ENCODE data around the gene HEBP1. TPM values are rescaled to one million over a fixed set of nuclear protein-coding genes. Genes with fewer than 3 reads are reported as not detected.

The HEBP1 gene
- total RNA-seq, 1 experiment from 2014 or later: 22.2 TPM

DNA sequence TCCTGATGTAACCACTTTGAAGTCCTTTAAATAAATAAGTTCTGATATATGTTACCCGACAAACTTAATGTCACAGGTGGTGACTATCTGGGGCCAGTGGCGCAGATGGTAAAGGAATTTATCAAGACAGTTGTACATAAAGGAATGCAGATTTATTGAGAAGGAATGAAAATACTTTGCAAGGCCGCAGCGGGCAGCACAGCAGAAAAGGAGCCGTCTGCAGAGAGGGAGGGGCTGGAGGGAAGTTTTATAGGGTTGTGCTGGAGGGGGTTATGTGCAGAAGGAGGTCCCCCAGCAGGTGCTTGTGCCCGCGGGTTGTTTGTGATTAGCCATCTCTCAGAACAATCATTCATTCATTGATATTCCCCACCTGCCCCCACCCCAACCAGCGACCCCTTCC, 65.5 kb downstream of the HEBP1 start:
- peak overlapping the region in 1 of 3 experiments; percentile 15; a peak in 2 of 7 replicates for H3K27ac Mint-ChIP-seq
- Histone ChIP-seq H4K20me1 (ENCODE audit: control insufficient read depth, insufficient read depth, insufficient read length) (no peaks in the 10 kb centered on the region), H2AK5ac (ENCODE audit: insufficient read length, low read length) (no peak overlapping the region), H3K27ac (ENCODE audit: insufficient read length, low read depth, low read length) (no peak overlapping the region), H3T11ph (ENCODE audit: low read length) (no peak overlapping the region), H3K4me2 (ENCODE audit: insufficient read depth, insufficient read length, low read length) (no peak overlapping the region), H4K5ac (ENCODE audit: insufficient read length, low read depth, low read length) (no peak overlapping the region), H2BK12ac (ENCODE audit: insufficient read length, low read depth, low read length) (no peak overlapping the region), H3K18ac (ENCODE audit: insufficient read length, low read depth, low read length) (no peak overlapping the region), H3K79me2 (ENCODE audit: insufficient read depth, low read length) (no peaks in the 10 kb centered on the region), H4K91ac (ENCODE audit: insufficient read length, low read depth, low read length) (no peak overlapping the region), H3K4me1 (ENCODE audit: insufficient read depth, low read length) (no peaks in the 10 kb centered on the region), H3K27me3 (ENCODE audit: insufficient read depth, low read length) (no peaks in the 10 kb centered on the region), H3K9ac (ENCODE audit: extremely low read depth, insufficient read length, low read length) (no peak overlapping the region), H2BK120ac (ENCODE audit: low read depth, low read length, poor library complexity, severe bottlenecking) (no peak overlapping the region), H3K4ac (ENCODE audit: low read depth, low read length) (no peak overlapping the region), H3K23ac (ENCODE audit: insufficient read length, low read depth, low read length) (no peak overlapping the region), H2BK20ac (ENCODE audit: low read depth, low read length, poor library complexity, severe bottlenecking) (no peak overlapping the region), H3K14ac (ENCODE audit: insufficient read depth, low read length) (no peak overlapping the region), H2BK5ac (ENCODE audit: insufficient read length, low read length) (no peak overlapping the region), H3K56ac (ENCODE audit: insufficient read length, low read depth, low read length) (no peak overlapping the region), H4K8ac (replicated peaks; ENCODE audit: insufficient read length, low read depth, low read length) (no peak overlapping the region), H2AFZ (ENCODE audit: low read length) (no peak overlapping the region), H3K23me2 (ENCODE audit: insufficient read length, low read depth, low read length, poor library complexity, severe bottlenecking) (no peaks in the 10 kb centered on the region), H3K79me1 (ENCODE audit: insufficient read depth, low read depth, low read length, poor library complexity, severe bottlenecking) (no peaks in the 10 kb centered on the region), H2BK15ac (ENCODE audit: low read depth, low read length) (no peak overlapping the region), H3K9me3 (ENCODE audit: control insufficient read depth, low read depth, low read length) (no peaks in the 10 kb centered on the region)
- H3K27me3 Mint-ChIP-seq (ENCODE audit: low read depth): no peaks in the 10 kb centered on the region
- H3K36me3 Mint-ChIP-seq (ENCODE audit: insufficient read depth in 1 of 3, low read depth in 3 of 3): peaks cover 0 to 10% (median 6%) of the 10 kb centered on the region in 3 experiments; a peak in 3 of 7 replicates
- H3K9me3 Mint-ChIP-seq: peaks cover 0 to 2% of the 10 kb centered on the region in 2 experiments; a peak in 1 of 5 replicates
- DNase-seq: no peak
- no peak overlapping the region for H3K4me3 Mint-ChIP-seq
- no peak for TF ChIP-seq CTCF (conservative IDR thresholded peaks at IDR 0.05)
- peaks cover 2 to 8% of the 10 kb centered on the region in 2 experiments; a peak in 2 of 4 replicates for H3K4me1 Mint-ChIP-seq
- no CpG with 5 or more reads among the region's 8 CpGs for WGBS (ENCODE audit: extremely low coverage, insufficient read length, low lambda C conversion rate)

Data from H9 (cell line).